GM13976 (cell line): ENCODE measurements around the gene SNTG2.

ENCODE experiments used
- DNase-seq: peaks from one replicate; pipeline ENCODE4 v3.0.0; 2012; ENCODE audit warnings: low spot score
- in situ Hi-C: fragments of 300-500 bp; cut with MboI; formaldehyde crosslinking; loops from one replicate; pipeline ENCODE4 v1.12.0; 2022; ENCODE audit warnings: low sequenced_read_pairs, mixed read lengths, inconsistent platforms; ENCODE audit not compliant: unreplicated experiment
- TF ChIP-seq, protein P1 (sequence below): IDR thresholded peaks from 2 replicates; pipeline ENCODE4 v1.5.1; 2012; ENCODE audit warnings: borderline replicate concordance, mild to moderate bottlenecking; ENCODE audit not compliant: insufficient read depth; ENCODE audit errors: extremely low read depth, missing control alignments, control extremely low read depth

The SNTG2 gene

DNA sequence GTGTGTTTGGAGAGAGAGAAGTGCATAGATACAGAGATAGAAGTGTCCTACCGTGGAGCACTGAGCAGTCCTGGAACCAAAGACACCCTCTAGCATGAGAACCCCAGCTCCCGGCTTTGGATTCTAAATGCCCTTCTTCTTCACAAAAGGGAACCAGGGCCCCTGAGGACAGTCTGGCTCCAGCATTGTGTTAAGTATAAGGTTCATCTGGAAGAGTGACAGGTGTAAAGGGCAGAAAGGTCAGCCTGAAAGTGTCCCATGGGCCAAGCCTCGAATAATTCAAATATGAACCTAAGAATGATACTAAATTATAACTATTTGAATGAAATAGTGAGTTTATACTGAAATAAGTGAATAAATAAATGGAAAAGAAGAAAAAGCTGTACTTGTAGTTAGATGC, 109.7 kb downstream of the SNTG2 start:
- DNase-seq, result no peak
- TF ChIP-seq, protein P1, sequence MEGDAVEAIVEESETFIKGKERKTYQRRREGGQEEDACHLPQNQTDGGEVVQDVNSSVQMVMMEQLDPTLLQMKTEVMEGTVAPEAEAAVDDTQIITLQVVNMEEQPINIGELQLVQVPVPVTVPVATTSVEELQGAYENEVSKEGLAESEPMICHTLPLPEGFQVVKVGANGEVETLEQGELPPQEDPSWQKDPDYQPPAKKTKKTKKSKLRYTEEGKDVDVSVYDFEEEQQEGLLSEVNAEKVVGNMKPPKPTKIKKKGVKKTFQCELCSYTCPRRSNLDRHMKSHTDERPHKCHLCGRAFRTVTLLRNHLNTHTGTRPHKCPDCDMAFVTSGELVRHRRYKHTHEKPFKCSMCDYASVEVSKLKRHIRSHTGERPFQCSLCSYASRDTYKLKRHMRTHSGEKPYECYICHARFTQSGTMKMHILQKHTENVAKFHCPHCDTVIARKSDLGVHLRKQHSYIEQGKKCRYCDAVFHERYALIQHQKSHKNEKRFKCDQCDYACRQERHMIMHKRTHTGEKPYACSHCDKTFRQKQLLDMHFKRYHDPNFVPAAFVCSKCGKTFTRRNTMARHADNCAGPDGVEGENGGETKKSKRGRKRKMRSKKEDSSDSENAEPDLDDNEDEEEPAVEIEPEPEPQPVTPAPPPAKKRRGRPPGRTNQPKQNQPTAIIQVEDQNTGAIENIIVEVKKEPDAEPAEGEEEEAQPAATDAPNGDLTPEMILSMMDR, result no peak
- in situ Hi-C loops, result no loop called here

DNA sequence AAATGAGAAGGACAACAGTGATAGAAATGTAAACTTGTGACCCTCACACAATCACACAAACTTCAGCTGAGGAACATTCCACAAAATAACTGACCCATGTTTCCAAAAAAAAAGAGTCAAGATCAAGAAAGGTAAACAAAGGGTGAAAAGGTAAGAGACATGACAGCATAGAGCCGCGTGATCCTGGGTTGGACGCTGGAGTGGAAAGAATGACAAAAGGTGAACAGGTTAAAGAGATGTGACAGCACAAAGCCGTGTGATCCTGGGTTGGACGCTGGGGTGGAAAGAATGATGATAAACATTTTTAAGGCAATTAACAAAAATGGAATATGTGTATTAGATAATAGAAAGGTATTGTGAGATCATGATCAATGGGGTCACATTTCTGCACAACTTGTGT, 110.3 kb downstream of the SNTG2 start:
- DNase-seq, result no peak
- in situ Hi-C loops, result no loop called here
- TF ChIP-seq, protein P1, result no peak

DNA sequence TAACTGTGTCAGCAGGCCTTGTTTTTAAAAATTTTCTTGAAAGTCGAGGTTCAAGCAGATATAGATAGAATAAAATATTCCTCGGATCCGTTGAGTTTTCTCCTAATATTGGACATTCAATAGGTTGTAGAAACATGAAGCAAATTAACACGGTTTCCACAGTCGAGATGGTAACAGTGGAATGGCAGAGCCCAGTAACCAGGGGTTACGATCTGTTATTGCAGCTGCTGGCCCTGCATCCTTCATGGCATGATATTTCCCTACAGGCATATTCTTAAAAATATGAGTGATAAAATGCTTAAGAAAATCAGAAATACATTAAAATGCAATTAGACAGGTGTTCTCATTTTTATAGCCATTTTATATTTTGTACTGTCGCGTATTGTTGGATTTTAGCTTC, 117.6 kb downstream of the SNTG2 start:
- in situ Hi-C loops, result no loop called here
- no peak for DNase-seq
- TF ChIP-seq, protein P1, result no peak

DNA sequence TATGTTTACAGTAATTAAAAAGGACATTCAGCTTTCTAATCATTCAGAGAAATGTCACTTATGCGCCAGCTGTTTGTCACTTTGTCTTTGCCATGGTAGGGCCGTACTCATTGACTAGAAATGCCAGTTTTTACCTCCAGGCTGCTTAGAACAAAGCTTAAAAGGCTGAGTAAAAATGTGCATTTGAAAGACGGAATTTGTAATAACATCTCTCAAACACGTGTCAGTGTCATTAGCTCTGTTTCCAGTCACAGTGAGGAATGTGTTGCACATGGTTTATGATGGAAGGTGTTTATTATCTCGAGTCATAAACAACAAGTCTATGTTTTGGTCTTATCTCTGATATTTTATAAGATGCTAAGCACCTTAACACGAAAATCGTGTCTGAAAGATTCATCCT, 118.2 kb downstream of the SNTG2 start:
- in situ Hi-C loops, result no loop called here
- TF ChIP-seq, protein P1, result no peak
- no peak for DNase-seq

DNA sequence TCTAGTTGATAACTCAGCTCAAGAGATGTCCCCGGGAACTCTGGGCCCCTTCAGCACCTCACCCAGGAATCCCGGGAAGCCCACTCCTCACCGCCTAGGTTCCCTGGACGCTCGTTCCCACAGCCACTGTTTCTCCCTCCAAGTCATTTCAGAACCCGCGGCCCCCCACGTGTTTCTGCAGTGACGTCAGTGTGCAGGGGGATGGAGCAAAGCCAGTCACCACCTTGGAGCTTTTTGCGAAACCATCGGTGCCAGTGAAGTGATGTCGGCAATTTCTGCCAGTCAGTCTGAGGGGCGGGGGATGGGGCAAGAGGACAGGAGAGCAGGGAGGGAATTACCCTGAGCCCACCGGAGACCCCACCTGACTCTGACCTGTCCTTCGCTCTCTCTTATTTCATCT, 119.2 kb downstream of the SNTG2 start:
- in situ Hi-C loops, result no loop called here
- DNase-seq, result no peak
- TF ChIP-seq, protein P1, result no peak

DNA sequence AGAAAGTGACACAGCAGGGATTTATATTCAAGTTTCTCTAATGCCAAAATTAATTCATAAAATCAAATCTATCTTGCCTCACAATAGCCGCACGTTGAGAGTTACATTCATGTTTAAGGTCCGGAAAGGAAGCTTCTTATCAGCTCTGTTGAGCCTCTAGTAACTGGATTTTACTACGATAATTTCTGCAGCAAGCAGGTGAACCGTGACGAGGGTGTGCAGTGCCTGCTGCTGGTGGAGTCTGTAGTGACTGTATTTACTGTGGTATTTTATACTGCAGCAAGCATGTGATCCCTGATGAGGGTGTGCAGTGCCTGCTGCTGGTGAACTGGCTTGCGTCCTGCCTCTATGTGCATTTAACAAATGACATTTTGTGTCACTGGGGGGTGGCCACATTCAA, 120.0 kb downstream of the SNTG2 start:
- no peak for DNase-seq
- TF ChIP-seq, protein P1, result no peak
- in situ Hi-C loops, result no loop called here

DNA sequence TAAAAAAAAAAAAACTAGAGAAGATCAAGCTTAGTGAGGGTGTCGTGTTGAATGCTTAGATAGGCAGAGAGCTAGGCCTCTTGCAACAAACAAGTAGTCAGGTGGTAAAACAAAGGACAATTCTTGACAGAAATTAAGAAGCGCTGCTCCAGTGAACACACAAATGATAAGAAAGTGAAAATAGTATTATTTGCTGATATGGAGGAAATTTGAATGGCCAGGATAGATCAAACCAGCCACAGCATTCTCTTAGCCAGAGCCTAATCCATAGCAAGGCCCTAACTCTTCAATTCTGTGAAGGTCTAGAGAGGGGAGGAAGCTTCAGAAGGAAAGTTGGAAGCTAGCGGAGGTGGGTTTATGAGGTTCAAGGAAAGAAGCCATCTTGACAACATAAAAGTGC, 121.0 kb downstream of the SNTG2 start:
- TF ChIP-seq, protein P1, result no peak
- no peak for DNase-seq
- in situ Hi-C loops, result no loop called here
